ENCODE data around the gene SELL. TPM values are rescaled to one million over a fixed set of nuclear protein-coding genes. Genes with fewer than 3 reads are reported as not detected.
"Not testable (repeated sequence)": the region's sequence is repeated elsewhere in the genome, so short reads cannot be mapped to it uniquely, and the experiment has no call there.

SELL gene
- total RNA-seq (2014; rRNA removed; shearing (Covaris generic)), result 0.06 TPM in 1 of 2 replicates, not detected in the other

DNA sequence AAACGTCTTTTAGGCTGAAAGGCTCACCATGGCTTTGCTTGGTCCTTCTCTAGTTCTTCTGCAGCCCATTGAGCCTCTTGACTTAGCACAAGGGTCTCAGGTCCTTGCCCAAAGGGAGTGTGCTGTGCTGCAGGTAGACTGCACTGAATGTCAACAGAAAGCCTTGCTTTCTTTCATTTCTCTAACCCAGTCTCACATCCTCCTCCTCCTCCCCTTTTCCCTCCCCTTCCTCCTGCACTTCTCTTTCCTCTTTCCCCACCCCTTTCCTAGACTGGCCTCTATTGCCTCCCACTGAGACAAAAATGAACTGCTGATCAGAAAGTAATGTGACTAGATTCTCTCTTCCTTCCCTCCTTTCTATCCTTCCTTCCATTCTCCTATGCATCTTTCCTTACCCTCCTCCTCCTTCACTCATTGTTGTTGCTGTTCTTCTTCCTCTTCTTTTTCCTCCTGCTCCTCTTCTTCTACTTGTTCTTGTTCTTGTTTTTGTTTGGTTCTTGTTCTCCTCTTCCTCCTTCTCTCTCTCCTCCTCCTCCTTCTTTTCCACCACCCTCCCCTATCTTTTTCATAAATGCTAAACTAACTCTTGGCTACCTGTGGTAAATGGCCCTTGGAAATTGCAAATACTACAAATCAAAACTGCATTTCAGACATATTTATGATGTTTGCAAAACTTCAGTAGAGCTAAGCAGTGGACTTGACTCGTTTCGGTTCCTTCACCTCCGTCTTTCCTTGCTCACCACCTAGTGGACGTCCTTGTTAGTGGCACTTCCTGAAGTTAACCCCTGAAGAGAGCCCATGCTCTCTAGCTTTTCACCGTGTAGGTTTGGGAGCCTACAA lies at the start of gene SELL:
TSS of gene SELL (minus strand) at position 152 of the 840 bp plus-strand sequence. CDS start at position 30, 122 bp downstream.
- in situ Hi-C loops (cut with HindIII; ENCODE audit: low sequenced_read_pairs), result no loop called here
- peak; percentile 38 for DNase-seq (ENCODE audit: low spot score)

DNA sequence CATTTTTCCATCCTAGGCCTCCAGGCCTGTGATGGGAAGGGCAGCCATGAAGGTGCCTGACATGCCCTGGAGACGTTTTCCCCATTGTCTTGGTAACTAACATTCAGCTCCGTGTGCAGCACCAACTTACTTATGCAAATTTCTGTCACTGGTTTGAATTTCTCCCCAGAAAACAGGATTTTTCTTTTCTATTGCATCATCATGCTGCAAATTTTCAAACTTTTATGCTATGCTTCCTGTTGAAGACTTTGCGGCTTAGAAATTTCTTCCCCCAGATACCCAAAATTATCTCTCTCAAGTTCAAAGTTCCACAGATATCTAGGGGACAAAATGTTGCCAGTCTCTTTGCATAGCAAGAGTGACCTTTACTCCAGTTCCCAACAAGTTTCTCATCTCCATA lies 47.6 kb upstream of the SELL start:
- no peak for DNase-seq (ENCODE audit: low spot score)
- in situ Hi-C loops (cut with HindIII; ENCODE audit: low sequenced_read_pairs), result no loop called here

DNA sequence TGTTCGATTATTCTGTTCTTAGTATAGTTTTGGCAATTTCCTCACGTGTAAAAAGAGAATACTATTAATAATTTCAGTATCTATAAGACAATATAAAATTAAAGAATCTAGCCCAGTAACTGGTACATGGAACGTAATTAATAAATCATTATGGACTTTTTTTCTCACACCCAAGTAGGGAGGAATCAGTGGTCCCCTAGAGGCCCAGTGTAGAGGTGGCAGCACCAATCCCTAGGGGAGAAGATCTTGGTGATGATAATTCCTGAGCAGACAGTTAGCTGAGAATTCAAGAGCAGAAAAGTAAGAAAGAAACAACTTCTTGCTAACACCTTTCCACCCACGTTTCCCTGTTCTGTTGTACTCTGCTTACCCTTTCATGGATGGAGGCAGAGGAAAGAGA lies 42.1 kb upstream of the SELL start:
- no peak for DNase-seq (ENCODE audit: low spot score)

DNA sequence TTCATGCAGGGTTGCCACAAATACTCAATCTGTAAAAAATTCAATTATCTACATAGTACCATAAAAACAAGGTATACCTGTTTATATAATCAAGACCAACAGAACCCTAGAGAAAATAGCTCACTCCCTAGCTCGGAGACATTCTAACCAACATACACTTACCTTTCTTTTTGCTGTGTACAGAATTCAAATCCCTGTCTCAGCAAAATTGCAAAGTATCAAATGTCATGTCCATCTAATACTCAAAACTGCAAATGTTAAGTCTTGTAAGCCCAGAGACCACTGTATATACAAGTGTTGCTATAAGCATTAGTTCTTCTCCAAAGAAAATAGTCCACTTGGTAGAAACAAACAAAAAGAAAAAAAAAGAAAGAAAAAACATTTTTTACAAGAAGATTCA lies 38.6 kb upstream of the SELL start:
- in situ Hi-C loops (cut with HindIII; ENCODE audit: low sequenced_read_pairs), result no loop called here
- DNase-seq (ENCODE audit: low spot score), result no peak

More for the DNA sequence above, 42.1 kb upstream of the SELL start:
- in situ Hi-C loops (cut with HindIII; ENCODE audit: low sequenced_read_pairs), result no loop called here

DNA sequence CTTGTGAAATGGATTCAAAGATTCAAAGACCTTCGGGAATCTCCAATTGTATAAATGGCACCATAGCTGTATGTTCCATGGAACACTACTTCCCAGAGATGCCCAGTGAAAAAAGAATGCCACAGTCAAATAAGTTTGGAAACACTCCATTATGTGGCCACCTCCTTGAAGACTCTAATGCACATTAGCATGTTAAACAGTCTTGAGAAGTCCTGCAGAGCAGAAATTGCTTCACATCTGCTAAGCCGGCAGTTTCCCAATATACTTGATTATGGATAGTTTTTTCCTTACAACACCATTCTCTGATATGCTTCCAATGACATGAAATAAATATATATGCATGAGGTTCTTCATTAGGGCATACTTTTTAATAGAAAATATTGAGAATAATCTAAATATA lies 35.1 kb upstream of the SELL start:
- in situ Hi-C loops (cut with HindIII; ENCODE audit: low sequenced_read_pairs), result no loop called here
- DNase-seq (ENCODE audit: low spot score), result no peak

DNA sequence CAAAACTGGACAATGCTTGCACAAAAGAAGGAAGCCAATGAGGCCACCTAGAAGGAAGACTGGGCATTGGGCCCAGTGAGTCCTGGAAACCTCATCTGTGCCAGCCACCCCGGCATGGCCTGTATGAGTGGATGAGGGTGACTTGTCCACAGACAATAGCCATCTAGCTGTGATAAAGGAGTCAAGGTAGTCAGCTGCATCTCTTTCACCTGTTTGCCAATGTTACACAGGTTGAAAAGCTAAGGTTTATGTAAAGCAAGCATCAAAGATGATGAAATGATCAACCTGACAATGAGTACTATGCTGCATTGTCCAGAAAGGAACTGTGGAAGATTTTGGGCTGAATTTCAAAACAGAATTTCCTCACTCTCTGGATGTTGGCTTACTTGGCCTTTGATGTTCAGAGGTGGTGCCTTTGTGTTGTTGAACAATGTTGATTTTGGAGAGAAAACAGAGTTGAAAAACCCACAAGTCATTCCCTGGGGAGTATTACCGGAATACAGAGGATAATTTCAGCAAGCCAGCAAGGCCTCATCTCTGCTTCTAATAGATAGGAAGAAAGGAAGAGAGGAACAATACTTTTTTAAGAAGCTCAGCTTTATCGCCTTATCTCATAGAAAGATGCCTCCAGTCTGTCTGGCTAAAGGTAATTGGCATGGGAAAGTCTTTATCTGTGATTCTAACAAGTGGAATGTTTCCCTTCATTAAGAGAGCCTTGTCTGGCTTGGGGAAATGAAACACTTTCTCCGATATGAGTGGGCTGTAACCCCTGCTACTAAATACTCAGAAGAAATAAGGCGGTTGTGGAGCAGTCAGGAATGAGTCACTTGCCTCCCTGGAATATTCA lies 33.8 kb upstream of the SELL start:
- no peak for DNase-seq (ENCODE audit: low spot score)
- in situ Hi-C loops (cut with HindIII; ENCODE audit: low sequenced_read_pairs), result no loop called here

DNA sequence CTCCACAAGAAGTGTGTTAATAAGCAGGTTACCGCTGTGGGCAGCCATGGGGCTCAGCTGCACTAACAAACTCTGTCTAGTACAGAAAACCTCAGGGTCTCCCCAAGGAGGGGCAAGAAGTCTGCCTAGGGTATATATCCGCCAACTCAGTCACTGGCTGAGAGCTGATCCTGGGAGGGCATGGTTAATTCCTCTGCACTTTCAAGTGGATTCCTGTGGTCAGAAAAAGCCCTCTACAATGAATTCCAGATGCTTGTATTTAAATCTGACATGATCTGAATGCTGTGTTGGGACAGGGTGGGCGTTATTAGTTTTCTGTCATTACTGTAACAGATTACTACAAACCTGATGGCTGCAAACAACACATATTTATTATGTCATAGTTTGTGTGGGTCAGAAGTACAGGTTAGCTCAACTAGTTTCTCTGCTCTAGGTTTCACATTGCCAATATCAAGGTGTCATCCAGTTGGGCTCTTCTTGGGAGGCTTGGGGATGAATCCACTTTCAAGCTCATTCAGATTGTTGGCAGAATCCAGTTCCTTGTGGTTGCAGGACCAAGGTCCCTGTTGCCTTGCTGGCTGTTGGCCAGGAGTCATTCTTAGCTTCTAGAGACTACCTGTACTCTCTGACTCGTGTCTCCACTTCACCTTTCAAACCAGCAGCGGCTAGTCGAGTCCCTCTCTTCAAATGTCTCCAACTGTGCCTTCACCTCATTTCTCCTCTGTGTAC lies 30.4 kb upstream of the SELL start:
- in situ Hi-C loops (cut with HindIII; ENCODE audit: low sequenced_read_pairs), result no loop called here
- no peak for DNase-seq (ENCODE audit: low spot score)

DNA sequence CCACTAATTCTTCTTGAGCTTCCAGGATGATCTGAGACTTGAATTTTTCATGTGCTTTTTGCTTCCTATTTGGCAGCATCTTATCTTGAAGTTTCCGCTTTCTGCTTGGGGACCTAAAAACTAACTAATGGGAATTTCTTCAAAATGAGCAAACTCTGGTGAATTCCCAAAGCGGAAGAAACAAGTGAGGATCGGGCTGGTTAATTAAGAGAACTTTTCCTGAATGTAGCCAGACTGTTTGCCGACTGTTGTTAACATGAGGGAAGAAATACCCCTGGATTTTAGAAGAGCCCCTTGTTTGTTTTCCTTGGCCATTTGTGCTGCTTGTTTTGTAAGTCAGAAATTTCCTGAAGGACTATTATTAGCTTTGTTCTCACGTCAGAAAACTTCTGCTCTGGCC lies 28.6 kb upstream of the SELL start:
- no peak for DNase-seq (ENCODE audit: low spot score)
- in situ Hi-C loops (cut with HindIII; ENCODE audit: low sequenced_read_pairs), result no loop called here

DNA sequence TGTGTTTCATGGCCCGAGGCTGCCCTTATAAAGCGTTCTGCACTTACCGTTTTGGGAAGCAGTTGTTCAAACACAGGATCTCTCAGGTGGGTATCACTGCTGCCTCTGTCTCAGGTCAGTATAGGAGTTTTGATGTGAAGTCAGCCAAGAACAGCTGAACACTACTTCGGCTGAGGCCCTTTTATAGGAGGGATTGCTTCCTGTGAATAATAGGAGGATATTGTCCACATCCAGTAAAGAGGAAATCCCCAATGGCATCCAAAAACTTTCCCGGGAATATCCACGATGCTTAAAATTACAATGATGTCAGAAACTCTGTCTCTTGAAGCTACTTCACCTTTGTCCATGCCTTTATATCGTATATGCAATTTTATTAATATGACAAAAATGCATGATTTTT lies 22.5 kb upstream of the SELL start, which contains the start of gene SELE:
TSS of gene SELE (minus strand) at position 156 of the 400 bp plus-strand sequence. CDS start 467 bp downstream, outside the sequence.
- DNase-seq (ENCODE audit: low spot score), result no peak
- in situ Hi-C loops (cut with HindIII; ENCODE audit: low sequenced_read_pairs), result no loop called here

DNA sequence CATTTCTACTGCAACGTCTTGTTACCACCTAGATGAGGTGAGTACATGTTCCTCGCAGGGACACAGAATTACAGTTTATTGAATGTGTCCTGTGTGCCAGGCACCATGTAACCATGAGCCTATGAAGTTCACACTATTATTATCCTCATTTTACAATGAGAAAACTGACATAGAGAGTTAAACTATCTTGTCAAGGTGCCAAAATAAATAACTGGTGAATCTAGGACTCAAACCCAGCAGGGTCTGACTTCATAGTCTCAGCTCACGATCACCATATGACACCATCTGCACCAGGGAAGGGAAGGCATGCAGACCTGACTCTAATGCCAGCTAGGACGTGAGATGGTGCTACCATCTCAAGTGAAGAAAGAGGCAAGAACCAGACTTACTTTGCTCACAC lies 20.0 kb upstream of the SELL start:
- DNase-seq (ENCODE audit: low spot score), result no peak
- in situ Hi-C loops (cut with HindIII; ENCODE audit: low sequenced_read_pairs), result no loop called here

DNA sequence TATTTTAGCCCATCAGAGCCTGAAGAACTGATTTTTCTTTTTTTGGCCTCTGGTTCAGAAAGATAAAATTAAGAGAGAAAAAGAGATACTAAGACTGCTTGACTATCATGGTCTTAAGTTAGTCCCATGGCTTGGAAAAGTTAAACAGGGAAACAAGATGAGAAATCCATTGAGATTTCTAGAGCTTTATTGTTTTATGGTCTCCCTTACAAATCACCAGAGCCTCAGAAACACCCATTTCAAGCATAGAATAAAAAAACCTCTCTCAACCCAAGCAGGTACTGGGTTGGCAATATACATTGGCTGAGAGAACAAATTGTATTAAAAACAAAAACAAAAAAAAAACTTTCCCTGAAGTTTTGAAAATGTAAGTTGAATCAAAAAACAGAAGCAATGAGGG lies 18.6 kb upstream of the SELL start:
- in situ Hi-C loops (cut with HindIII; ENCODE audit: low sequenced_read_pairs), result no loop called here
- DNase-seq (ENCODE audit: low spot score), result no peak

DNA sequence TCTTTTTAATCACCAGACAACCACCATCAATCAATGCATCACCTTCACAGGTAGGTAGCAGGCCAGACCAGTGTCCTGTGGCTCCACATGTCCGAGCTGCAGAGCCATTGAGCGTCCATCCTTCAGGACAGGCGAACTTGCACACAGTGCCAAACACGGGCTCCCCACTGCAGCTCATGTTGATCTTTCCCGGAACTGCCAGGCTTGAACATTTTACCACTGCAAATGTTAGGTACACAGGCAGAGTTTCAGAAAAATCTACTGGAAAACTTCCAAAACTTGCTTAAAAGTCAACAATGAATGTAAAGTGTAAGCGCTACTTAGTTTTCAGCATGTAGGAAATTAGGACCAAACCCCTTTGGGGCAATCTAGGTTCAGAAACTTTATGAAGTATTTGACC lies 15.9 kb upstream of the SELL start:
- in situ Hi-C loops (cut with HindIII; ENCODE audit: low sequenced_read_pairs), result no loop called here
- DNase-seq (ENCODE audit: low spot score), result no peak

DNA sequence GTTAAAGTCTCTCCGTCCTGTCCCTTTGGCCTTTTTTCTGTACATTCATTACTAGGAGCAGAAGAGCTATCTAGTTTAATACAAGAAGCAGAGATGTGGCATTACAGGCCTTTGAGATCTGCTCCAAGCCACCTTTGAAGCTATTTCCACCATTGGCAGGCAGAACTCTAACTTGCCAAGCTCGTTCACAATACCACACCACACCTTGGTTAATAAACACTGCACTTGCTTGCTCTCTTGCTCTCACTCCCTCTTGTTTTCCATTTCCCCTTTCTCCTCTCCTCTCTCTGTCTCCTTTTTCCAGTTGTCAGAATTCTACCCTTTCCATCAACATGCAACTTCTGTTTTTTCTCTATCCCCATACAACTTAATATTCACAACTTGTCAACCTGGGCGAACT lies 15.4 kb upstream of the SELL start:
- in situ Hi-C loops (cut with HindIII; ENCODE audit: low sequenced_read_pairs), result no loop called here
- DNase-seq (ENCODE audit: low spot score), result no peak

DNA sequence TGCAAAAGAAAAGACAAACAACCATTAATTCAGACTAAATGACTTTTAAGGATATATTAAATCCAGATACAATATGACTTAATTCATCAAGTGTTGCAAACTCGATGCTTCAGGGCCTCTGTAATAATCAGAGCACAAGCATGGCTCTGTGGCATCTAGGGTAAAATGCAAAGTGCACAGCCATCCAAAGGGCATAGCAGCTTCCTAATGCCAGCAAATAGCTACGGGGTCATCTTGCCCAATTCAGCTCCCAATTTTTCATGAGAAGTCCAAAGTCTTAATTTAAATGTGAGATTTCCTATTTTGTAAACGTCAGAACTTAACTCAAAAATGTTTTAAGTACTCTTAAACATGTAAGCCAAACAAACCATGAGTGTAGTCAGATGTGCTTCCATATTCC lies 14.5 kb upstream of the SELL start:
- in situ Hi-C loops (cut with HindIII; ENCODE audit: low sequenced_read_pairs), result no loop called here
- DNase-seq (ENCODE audit: low spot score), result no peak

DNA sequence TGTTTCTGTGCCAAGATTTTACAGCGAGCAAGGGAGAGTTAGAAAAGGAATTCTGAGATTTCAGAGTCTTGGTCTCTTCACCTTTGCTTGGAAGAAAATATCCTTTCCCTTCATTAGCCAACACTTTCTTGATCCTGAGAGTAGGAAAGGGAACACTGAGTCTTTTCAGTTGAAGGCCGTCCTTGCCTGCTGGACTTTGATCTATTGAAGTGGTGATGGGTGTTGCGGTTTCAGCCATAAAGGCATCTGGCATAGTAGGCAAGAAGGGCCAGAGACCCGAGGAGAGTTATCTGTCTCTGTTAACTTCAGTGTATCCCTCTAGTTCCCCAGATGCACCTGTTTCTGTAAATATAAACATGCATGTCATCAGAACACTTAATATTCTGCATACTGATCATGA lies 12.7 kb upstream of the SELL start:
- in situ Hi-C loops (cut with HindIII; ENCODE audit: low sequenced_read_pairs), result no loop called here
- DNase-seq (ENCODE audit: low spot score), result no peak

DNA sequence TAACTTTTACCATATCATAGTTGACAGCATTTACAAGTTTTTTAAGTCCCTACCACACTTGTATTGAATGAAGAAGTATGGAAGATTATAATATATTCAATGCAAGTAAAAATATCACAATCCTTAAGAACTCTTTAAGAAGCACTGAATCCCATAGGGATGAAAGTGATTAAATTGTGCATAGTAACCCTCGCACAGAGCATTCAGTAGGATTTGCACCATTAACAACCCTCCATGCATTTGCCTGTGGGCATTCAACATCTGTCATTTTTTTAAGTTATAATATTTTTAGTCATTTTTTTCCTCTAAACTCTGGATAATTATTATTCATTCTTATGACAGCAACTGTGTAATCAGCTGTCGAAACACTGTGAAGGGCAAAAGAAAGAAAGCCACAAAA lies 12.3 kb upstream of the SELL start:
- in situ Hi-C loops (cut with HindIII; ENCODE audit: low sequenced_read_pairs), result no loop called here
- no peak for DNase-seq (ENCODE audit: low spot score)

DNA sequence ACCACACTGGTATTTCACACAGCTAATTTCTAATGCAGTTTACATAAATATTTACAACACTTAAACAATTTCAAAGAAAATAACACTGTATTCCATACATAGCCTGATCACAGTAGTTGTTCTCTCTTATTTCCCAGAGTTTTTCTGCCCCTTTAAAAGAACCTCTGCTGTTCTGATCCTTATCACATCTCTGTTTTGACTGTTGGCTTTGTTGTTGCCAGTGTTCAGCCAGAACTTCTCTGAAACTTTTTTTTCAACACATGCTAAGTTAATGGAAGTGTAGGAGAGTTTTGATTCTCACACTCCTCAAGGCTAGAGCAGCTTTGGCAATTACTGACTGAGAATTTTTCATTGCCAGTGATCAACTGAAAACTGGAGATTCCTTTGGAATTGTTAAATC lies 11.4 kb upstream of the SELL start:
- no peak for DNase-seq (ENCODE audit: low spot score)
- in situ Hi-C loops (cut with HindIII; ENCODE audit: low sequenced_read_pairs), result no loop called here

DNA sequence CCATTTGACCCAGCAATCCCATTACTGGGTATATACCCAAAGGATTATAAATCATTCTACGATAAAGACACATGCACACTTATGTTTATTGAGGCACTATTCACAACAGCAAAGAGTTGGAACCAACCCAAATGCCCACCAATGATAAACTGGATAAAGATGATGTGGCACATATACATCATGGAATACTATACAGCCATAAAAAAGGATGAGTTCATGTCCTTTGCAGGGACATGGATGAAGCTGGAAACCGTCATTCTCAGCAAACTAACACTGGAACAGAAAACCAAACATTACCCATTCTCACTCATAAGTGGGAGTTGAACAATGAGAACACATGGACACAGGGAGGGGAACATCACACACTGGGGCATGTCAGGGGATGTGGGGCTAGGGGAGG lies 3.7 kb upstream of the SELL start:
- in situ Hi-C loops (cut with HindIII; ENCODE audit: low sequenced_read_pairs); DNase-seq (ENCODE audit: low spot score): not testable (repeated sequence)

DNA sequence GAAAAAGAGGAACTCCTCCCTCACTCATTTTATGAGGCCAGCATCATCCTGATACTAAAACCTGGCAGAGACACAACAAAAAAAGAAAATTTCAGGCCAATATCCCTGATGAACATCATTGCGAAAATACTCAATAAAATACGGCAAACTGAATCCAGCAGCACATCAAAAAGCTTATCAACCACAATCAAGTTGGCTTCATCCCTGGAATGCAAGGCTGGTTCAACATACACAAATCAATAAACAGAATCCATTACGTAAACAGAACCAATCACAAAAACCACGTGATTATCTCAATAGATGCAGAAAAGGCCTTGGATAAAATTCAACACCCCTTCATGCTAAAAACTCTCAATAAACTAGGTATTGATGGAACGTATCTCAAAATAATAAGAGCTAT lies 1.7 kb upstream of the SELL start:
- DNase-seq (ENCODE audit: low spot score); in situ Hi-C loops (cut with HindIII; ENCODE audit: low sequenced_read_pairs): not testable (repeated sequence)

DNA sequence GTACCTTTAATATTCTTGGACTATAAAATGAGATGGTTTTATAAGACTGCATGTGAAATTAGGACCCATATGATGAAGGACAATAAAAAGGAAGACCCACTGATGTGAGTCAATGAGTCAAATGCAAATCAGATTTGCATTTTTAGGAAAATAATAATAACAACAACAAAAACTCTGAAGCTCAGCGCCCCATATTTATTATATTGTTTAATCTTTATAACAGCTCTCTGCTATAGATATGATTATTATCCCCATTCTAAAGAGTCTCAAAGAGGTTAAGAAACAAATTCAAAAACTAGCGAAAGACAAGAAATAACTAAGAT lies 850 bp upstream of the SELL start:
- in situ Hi-C loops (cut with HindIII; ENCODE audit: low sequenced_read_pairs), result no loop called here
- DNase-seq (ENCODE audit: low spot score), result no peak

Data from G401 (cell line).